Left ventricle myocardium inferior (tissue), 1 donor: ENCODE results near the gene UNC80. TPM values are rescaled to one million over a fixed set of nuclear protein-coding genes. Genes with fewer than 3 reads are reported as not detected.

Experiments used
- DNase-seq: peaks from one replicate; pipeline ENCODE4 v3.0.0-alpha.2; 2020
- H3K27ac ChIP-seq: fragments of 200-600 bp; replicated peaks from 2 replicates; pipeline ENCODE4 v1.8.0; 2021
- H3K27me3 ChIP-seq: fragments of 200-600 bp; 2 replicates; pipeline ENCODE4 v1.8.0; 2021; ENCODE audit warnings: low read depth
- H3K36me3 ChIP-seq: fragments of 200-600 bp; 2 replicates; pipeline ENCODE4 v1.8.0; 2021
- H3K4me1 ChIP-seq: fragments of 200-600 bp; 2 replicates; pipeline ENCODE4 v1.8.0; 2021
- H3K4me3 ChIP-seq: fragments of 200-600 bp; 2 replicates; pipeline ENCODE4 v1.8.0; 2021; ENCODE audit warnings: mild to moderate bottlenecking, moderate library complexity
- H3K9me3 ChIP-seq: fragments of 200-600 bp; replicated peaks from 2 replicates; pipeline ENCODE4 v1.8.0; 2021
- CTCF ChIP-seq: fragments of 200-600 bp; IDR thresholded peaks from 2 replicates; pipeline ENCODE4 v1.8.0; 2021; ENCODE audit warnings: antibody characterized with exemption, mild to moderate bottlenecking, borderline replicate concordance
- intact Hi-C: fragments of 100-400 bp; cut with micrococcal nuclease; formaldehyde crosslinking; loops from one replicate; pipeline ENCODE4 v1.11.0; 2022
- total RNA-seq: library from RNA; stranded (reverse); fragmentation: NEBNext Ultra II Directional; extraction: Animal tissue kit (Norgen Biotek cat#: 25700); gene quantifications from one replicate; pipeline ENCODE4 v1.2.1, GENCODE V29; 2021
- donor health status: DM: no; HTN: yes; CAD: no; lungs with severe emphysema.

UNC80 gene
- total RNA-seq, 1 donor from 2014 or later = 0.03 TPM

GRCh38 chr2:209876211-209876610 lies 104.6 kb downstream of the UNC80 start:
- H3K4me1 ChIP-seq = no peaks in the 10 kb centered on the region
- no peaks in the 10 kb centered on the region for H3K36me3 ChIP-seq
- H3K27me3 ChIP-seq = no peaks in the 10 kb centered on the region
- no peak overlapping the region for H3K4me3 ChIP-seq
- intact Hi-C loops = no loop called here
- H3K9me3 ChIP-seq = no peaks in the 10 kb centered on the region
- no peak overlapping the region for H3K27ac ChIP-seq
- no peak for DNase-seq
- no peak for TF ChIP-seq CTCF

- Histone ChIP-seq H3K4me1 (no peaks in the 10 kb centered on the region), H3K36me3 (no peaks in the 10 kb centered on the region), H3K27me3 (no peaks in the 10 kb centered on the region), H3K27ac (no peak overlapping the region), H3K9me3 (no peaks in the 10 kb centered on the region), H3K4me3 (no peak overlapping the region)
- intact Hi-C loops = no loop called here
- no peak for TF ChIP-seq CTCF
- no peak for DNase-seq
Measured at GRCh38 chr2:209878701-209879100, 107.1 kb downstream of the UNC80 start.

- no peaks in the 10 kb centered on the region for H3K36me3 ChIP-seq
- H3K27ac ChIP-seq = no peak overlapping the region
- intact Hi-C loops = no loop called here
- no peaks in the 10 kb centered on the region for H3K27me3 ChIP-seq
- no peaks in the 10 kb centered on the region for H3K4me1 ChIP-seq
- no peak for DNase-seq
- H3K4me3 ChIP-seq = no peak overlapping the region
- no peak for TF ChIP-seq CTCF
- H3K9me3 ChIP-seq = peaks cover 7% of the 10 kb centered on the region
Measured at GRCh38 chr2:209900638-209901037, 129.0 kb downstream of the UNC80 start.

GRCh38 chr2:209901172-209901571 lies 129.5 kb downstream of the UNC80 start:
- no peak for TF ChIP-seq CTCF
- Histone ChIP-seq H3K27me3 (no peaks in the 10 kb centered on the region), H3K4me1 (no peaks in the 10 kb centered on the region), H3K4me3 (no peak overlapping the region), H3K9me3 (peaks cover 11% of the 10 kb centered on the region), H3K36me3 (no peaks in the 10 kb centered on the region), H3K27ac (no peak overlapping the region)
- intact Hi-C loops = no loop called here
- no peak for DNase-seq

- no peak for TF ChIP-seq CTCF
- H3K27me3 ChIP-seq = no peaks in the 10 kb centered on the region
- H3K4me3 ChIP-seq = no peak overlapping the region
- H3K36me3 ChIP-seq = no peaks in the 10 kb centered on the region
- H3K9me3 ChIP-seq = peaks cover 13% of the 10 kb centered on the region
- intact Hi-C loops = no loop called here
- no peak overlapping the region for H3K27ac ChIP-seq
- H3K4me1 ChIP-seq = no peaks in the 10 kb centered on the region
- DNase-seq = no peak
Measured at GRCh38 chr2:209905691-209906090, 134.1 kb downstream of the UNC80 start.

- no peaks in the 10 kb centered on the region for H3K4me1 ChIP-seq
- peaks cover 13% of the 10 kb centered on the region for H3K9me3 ChIP-seq
- no peak for DNase-seq
- H3K27ac ChIP-seq = no peak overlapping the region
- TF ChIP-seq CTCF = no peak
- no peaks in the 10 kb centered on the region for H3K27me3 ChIP-seq
- H3K36me3 ChIP-seq = no peaks in the 10 kb centered on the region
- intact Hi-C loops = no loop called here
- H3K4me3 ChIP-seq = no peak overlapping the region
Measured at GRCh38 chr2:209907746-209908145, 136.1 kb downstream of the UNC80 start.
